Erythroblast (primary cell): ENCODE data around the gene POC5.

Source experiments
- DNase-seq, 2 experiments: peaks; one replicate each; lab custom pipeline; 2025; lab: John Stamatoyannopoulos, UW
- GATA1 ChIP-seq: IDR thresholded peaks from 2 replicates; pipeline ENCODE4 v1.6.1; 2011; ENCODE audit warnings: low read depth, mild to moderate bottlenecking, control low read depth, low read length, moderate library complexity
- POLR2A ChIP-seq: IDR thresholded peaks from 2 replicates; pipeline ENCODE4 v1.6.1; 2011; ENCODE audit warnings: mild to moderate bottlenecking, low read length

Gene POC5

GRCh38 chr5:75626959-75627358 is 90.3 kb downstream of the POC5 start:
- no peak for DNase-seq
- TF ChIP-seq POLR2A (no peak), GATA1 (no peak)
